NCI-H446 treated with DMSO at 0.1 percent for 48 hours (cell line): ENCODE measurements around the gene IZUMO3.
"Not testable (repeated sequence)": the region's sequence is repeated elsewhere in the genome, so short reads cannot be mapped to it uniquely, and the experiment has no call there.

Experiments
- DNase-seq: peaks from one replicate; lab custom pipeline; 2025; lab: John Stamatoyannopoulos, UW

The IZUMO3 gene, protein sequence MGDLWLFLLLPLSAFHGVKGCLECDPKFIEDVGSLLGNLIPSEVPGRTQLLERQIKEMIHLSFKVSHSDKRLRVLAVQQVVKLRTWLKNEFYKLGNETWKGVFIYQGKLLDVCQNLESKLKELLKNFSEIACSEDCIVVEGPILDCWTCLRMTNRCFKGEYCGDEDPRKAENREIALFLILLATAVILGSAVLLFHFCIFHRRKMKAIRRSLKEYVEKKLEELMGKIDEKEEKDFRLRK

GRCh38 chr9:24545847-24546522 is at the start of gene IZUMO3:
Gene IZUMO3, minus strand, starts transcription at chr9:24545897. Its CDS starts 248 bp downstream, at chr9:24545649.
- DNase-seq, result no peak

DNA sequence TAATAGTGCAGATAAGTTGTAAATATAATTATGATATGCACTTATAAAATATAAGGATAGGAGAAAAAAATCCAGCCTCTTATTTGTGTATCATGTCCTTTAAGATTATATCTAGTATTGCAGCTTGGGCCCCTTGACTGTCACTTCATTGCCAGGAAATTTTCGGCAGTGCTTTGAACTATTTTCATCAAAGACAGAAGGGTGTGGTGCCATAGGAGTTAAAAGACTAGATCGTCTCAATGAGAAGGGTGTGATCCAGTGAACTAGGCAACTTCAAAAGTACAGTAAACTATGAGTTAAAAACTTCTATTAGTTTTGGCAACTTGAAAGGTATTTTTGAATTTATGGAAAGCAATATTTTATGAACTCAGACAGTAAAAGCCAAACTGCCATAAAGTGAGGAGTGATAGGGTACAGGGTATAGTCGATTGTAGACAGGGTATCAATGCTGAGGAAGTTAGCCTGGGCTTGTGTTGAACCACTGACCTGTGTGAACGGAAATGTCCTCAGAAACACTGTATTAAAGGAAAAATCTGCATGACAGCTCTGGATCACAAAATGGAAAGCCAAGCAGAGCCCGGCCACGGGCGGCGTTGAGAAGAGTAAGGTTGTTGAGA is 48.6 kb upstream of the IZUMO3 start:
- DNase-seq, result no peak

- DNase-seq, result no peak
Observed at GRCh38 chr9:24590432-24590831, 44.7 kb upstream of the IZUMO3 start.

DNA sequence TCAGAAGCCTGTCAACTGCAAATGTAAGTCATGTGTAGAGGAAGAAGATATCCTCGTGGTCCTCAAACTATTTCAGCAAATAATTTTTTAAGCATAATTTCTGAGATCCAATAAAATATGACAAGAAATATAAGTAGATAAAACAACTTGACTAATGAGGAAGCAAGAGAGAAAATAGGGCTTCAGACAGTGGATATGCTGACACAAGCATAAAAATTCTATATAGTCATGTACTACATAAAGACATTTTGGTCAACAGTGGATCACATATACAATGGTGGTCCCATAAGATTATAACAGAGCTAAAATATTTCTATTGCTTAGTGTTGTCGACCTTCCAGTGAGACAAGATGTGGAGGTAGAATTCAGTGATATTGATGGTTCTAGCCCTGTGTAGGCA is 42.2 kb upstream of the IZUMO3 start:
- DNase-seq, result no peak

DNA sequence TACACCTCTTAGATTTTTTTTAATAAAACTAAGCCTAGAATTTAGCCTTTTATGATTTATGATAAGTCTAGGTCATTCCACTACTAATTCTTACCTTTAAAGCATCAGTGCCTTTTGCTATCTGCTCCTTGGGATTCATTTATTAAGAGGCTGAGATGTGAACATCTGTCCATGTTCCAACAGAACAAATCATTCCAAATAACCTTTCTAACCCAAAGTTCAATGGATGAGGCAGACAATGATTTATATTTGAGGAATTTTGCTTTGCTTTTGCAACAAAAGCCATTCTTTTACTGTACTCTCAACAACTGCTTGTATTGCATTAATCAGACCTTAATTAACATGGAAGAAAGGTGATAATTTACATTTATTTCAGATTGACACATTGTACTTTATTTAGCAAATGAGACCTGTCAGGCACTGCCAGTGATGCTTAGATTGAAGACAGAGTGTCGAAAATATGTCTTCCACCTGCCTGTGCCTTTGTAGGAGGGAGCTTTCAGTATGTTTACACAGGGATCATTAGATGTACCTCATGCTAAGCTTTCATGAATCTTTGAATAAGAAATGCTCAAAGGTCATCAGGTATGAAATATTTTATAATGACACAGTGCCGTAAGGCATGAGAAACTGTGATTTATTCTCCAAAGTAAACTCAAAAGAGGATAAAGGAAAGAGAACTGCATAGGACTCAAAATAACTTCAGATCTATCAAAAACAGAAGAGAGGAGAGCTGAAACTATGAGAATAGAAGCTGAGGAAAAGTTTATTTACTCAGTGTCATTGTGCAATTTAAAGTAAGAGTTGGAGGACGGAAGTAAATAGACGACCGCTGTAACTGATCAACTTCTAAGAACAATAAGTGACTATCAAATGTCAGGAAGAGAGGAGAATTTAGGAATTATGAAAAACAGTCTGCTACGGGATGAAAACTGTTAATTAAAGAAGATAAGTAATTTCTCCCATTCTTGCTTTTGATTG is 36.7 kb upstream of the IZUMO3 start:
- no peak for DNase-seq

DNA sequence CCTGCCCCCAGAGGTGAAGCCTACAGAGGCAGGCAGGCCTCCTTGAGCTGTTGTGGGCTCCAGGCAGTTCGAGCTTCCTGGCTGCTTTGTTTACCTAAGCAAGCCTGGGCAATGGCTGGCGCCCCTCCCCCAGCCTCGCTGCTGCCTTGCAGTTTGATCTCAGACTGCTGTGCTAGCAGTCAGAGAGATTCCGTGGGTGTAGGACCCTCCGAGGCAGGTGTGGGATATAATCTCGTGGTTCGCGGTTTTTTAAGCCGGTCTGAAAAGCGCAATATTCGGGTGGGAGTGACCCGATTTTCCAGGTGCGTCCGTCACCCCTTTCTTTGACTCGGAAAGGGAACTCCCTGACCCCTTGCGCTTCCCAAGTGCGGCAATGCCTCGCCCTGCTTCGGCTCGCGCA is 34.3 kb upstream of the IZUMO3 start:
- DNase-seq, result not testable (repeated sequence)

DNA sequence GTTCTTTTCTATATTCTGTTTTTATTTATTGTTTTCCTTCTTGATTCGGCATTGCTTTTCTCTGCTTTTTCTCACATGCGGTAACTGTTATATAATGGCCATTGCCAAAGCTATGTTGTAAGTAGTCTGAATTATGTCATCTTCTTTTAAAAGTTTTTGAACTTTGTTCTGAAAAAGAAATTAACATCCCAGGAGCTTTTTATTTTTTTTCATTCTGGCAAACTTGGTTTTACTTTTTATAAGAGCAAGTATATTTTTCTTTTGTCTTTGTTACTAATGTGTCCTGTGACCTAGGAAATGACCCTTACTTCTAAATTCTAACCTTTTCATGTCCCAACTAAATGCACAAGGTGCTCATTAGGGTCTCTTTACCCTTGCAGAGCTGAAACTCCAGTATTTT is 26.7 kb upstream of the IZUMO3 start:
- DNase-seq, result no peak

DNA sequence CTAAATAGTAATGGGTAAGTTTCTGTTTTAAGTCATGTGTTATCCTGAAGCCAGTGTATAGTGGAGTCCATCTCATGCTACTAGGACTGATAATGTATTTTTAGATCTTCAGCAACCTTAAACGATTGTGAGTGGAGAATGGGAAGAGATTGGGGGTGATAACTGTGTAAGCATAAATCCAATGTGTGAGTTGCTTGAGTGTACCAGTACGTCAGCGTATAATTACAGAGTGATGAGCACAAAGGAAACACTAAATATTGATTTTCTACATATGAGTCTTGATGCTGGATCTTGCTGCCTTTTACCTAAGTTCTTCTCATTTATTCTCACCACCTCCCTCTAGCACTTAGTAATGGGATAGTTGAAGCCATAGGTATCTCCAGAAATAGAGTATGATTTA is 16.3 kb upstream of the IZUMO3 start:
- DNase-seq, result no peak

DNA sequence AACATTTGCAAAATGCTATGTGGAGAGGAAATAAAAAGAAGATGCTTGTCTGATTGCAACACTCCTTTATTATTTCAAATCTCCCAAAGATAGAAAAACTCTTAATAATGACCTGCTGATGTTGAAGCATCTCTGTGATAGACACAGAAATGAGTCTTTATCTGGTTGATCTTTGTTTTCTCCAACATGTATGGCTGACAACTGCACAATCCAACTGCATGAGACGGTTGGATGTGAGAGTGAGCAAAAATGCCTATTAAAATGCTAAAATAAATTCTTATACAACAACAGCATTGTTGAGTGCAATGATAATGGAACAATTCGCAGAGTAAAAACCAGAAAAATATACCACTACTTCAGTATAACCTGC is 7.5 kb upstream of the IZUMO3 start:
- no peak for DNase-seq

GRCh38 chr9:24552526-24553182 is 7.0 kb upstream of the IZUMO3 start:
- DNase-seq, result no peak

GRCh38 chr9:24545285-24545684 is 412 bp downstream of the IZUMO3 start:
- DNase-seq, result no peak

DNA sequence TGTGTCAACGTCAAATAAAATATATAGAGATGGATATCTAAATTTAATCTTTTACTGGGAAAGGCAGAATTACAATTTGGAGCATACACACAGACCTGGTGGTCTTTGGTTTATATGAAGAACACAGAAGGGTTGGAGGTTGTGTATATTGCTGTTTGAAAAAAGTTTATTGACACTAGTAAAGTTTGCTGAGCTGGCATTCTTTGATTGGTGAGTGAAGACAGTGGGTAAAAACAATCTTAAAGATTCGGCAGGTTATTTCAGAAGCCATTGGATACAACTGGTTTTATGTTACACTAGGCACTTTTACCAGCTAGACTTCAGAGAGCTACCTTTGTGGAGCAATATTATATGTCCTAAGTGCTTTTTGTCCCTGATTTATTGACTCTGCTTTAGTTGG is 27.2 kb downstream of the IZUMO3 start:
- no peak for DNase-seq

- no peak for DNase-seq
Observed at GRCh38 chr9:24516463-24516862, 29.2 kb downstream of the IZUMO3 start.

- no peak for DNase-seq
Observed at GRCh38 chr9:24509850-24510249, 35.8 kb downstream of the IZUMO3 start.

DNA sequence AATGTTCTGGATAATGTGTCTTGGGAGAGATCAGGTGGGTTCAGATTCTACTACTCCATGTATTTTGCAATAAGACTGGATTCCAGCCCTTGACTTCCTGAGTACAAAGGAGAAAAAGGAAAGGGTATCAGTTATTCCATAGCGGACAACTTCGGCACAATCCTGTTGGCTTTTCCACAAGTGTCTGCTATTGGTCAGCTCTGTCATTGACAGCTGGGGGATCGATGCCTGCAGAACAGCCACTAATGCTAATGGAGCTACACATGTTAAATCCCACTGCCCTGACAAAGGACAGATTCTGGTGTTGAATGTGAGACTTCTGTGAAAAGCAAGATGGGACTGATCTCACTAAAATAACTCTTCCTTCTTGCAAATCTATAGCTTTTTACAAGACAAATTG is 41.2 kb downstream of the IZUMO3 start:
- DNase-seq, result no peak

DNA sequence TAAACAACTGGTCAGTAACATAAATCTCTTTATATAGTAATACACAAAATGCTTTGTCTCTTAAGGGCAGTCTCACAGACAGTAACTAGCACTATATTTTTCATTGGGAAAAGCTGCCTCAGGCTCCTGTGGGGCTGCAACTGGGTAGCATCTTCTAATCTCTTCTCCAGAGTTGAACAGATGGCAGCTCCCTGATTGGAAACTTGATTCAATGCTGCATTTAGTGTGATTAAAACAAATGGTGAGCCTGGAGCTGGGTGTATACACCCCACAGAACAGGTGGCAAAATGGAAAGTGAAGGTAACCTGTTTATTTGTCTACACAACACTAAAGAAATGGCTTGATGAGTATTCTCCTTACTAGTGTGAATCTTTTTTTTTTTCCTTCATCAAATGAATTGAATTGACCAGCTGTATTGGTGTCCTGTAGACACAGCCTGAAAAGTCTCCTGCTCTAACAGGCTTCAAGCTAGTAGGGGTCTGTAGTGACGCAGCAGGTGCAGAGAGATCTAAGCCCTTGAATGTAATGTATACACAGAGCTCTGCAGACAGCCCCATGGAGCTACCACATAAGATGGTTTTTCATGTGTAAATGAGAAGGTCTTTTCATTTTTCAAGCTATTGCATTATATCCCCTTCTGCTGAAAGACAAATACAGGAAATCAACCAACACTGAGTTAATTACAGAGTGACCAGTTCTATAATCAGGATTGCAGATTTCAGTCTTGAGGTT is 43.3 kb downstream of the IZUMO3 start:
- no peak for DNase-seq

DNA sequence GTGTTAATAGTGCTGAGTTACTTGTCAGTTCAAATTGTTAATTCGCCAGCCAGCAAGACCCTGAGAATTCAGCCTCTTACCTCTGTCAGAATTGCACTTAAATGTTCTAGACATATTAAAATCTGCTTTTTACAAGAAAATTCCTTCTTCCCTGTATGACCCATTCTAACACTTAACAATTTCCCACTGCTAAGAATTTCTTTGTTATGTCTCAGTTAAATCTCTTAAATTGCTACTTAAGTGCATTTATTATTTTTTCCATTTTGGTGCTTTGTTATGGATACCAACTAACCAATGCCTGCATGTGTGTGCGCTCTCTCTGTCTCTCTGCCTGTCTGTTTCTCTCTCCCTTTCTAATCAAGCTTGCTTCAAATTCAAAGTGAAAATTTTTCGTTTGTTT is 44.9 kb downstream of the IZUMO3 start:
- no peak for DNase-seq

- no peak for DNase-seq
Observed at GRCh38 chr9:24498632-24499031, 47.1 kb downstream of the IZUMO3 start.

DNA sequence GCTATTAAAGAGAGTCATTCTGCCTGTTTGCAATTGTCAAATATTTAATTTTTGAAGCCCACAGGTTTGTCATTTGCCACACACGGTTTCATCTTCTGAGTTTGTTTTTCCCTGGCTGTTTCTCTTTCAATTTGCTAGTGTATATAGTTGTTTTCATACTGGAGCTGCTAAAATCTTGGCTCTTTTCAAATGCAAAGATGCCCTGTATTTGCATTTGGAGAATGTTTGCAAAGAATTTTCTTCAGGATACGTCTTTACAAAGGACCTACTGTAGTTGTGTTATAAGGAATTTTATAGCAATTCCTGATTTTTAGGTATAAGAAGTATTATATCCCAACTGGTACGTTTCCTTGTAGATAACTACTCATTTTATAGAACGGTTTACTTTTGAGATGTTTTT is 48.0 kb downstream of the IZUMO3 start:
- DNase-seq, result no peak
